Breast epithelium (tissue), 3 donors: Measurements from ENCODE around the gene DNASE1.

Source experiments
- CTCF ChIP-seq, 3 donors: fragments of 450-650 bp; IDR thresholded peaks; one replicate each; pipeline ENCODE4 v1.5.1; 2016 to 2017; ENCODE audit warnings: antibody characterized with exemption in 3 of 3, mild to moderate bottlenecking in 3 of 3, moderate library complexity in 3 of 3
- POLR2A ChIP-seq: fragments of 450-650 bp; IDR thresholded peaks from one replicate; pipeline ENCODE4 v1.6.1; 2016; ENCODE audit warnings: antibody characterized with exemption, mild to moderate bottlenecking, moderate library complexity
- POLR2AphosphoS5 ChIP-seq, 3 donors: sonication (generic); formaldehyde crosslinking; IDR thresholded peaks; one replicate each; pipeline ENCODE4 v1.6.1; 2017; ENCODE audit warnings: antibody characterized with exemption in 3 of 3

- TF ChIP-seq CTCF (IDR thresholded peaks at IDR 0.05) (no peak), POLR2AphosphoS5 (IDR thresholded peaks at IDR 0.05) (no peak), POLR2A (no peak)
Observed at GRCh38 chr16:3694051-3694450, 39.6 kb downstream of the DNASE1 start.
